Measurements from ENCODE around the gene RUNDC1. TPM values are rescaled to one million over a fixed set of nuclear protein-coding genes. Genes with fewer than 3 reads are reported as not detected.

Gene RUNDC1
- total RNA-seq, 4 donors from 2014 or later = 18.1 to 43.8 (median 27.8) TPM

GRCh38 chr17:43025290-43025657, 44.9 kb downstream of the RUNDC1 start:
- peaks cover 6 to 25% (median 18%) of the 10 kb centered on the region in 4 donors for H3K4me1 ChIP-seq
- peak overlapping the region; percentile 67 to 86 (median 74) for H3K27ac ChIP-seq
- H3K36me3 ChIP-seq = no peaks in the 10 kb centered on the region
- in situ Hi-C loops (cut with MboI; ENCODE audit: low pct_ligation_motif_present in 1 of 4, low pct_unique_long_range_greater_than_20kb in 1 of 4, low sequenced_read_pairs in 3 of 4) = loop anchor here in 1 of 4 donors (25.0 kb wide), 1 partner anchor 312 kb away; no protein-coding TSS in a partner anchor
- TF ChIP-seq EP300 (IDR thresholded peaks at IDR 0.05; ENCODE audit: low read depth) (no peak), POLR2A (IDR thresholded peaks at IDR 0.05) (no peak), POLR2AphosphoS5 (IDR thresholded peaks at IDR 0.05) (no peak), CTCF (IDR thresholded peaks at IDR 0.05) (no peak)
- H3K4me3 ChIP-seq = peak overlapping the region; percentile 35 to 57 (median 43)
- peaks cover 3% of the 10 kb centered on the region for H3K27me3 ChIP-seq
- DNase-seq = no peak
- intact Hi-C loops (cut with DNase I; ENCODE audit: low total_unique reads) = no loop called here
- WGBS, 2 donors (ENCODE audit: low coverage in 1 of 2) = 10% methylated on average over 26 of the region's 27 CpGs; no CpG with 5 or more reads in 1 of the 2 donors
- H3K9me3 ChIP-seq = no peaks in the 10 kb centered on the region

- Histone ChIP-seq H3K4me3 (no peak overlapping the region), H3K27ac (peak overlapping the region in 3 of 4 donors; percentile 67 to 86 (median 80)), H3K36me3 (no peaks in the 10 kb centered on the region)
Observed at GRCh38 chr17:43025766-43026537, 45.6 kb downstream of the RUNDC1 start.

GRCh38 chr17:43026595-43026994, 46.2 kb downstream of the RUNDC1 start:
- intact Hi-C loops (cut with DNase I; ENCODE audit: low total_unique reads) = no loop called here
- WGBS, 2 donors (ENCODE audit: low coverage in 1 of 2) = 65 to 81% methylated on average over 5 of the region's 5 CpGs
- no peak for TF ChIP-seq CTCF (IDR thresholded peaks at IDR 0.05)
- no peak for TF ChIP-seq EP300 (IDR thresholded peaks at IDR 0.05; ENCODE audit: low read depth)
- TF ChIP-seq POLR2A (IDR thresholded peaks at IDR 0.05) = no peak
- no peak for TF ChIP-seq POLR2AphosphoS5 (IDR thresholded peaks at IDR 0.05)
- peaks cover 3% of the 10 kb centered on the region for H3K27me3 ChIP-seq
- H3K4me3 ChIP-seq = no peak overlapping the region
- DNase-seq = no peak
- in situ Hi-C loops (cut with MboI; ENCODE audit: low pct_ligation_motif_present in 1 of 4, low pct_unique_long_range_greater_than_20kb in 1 of 4, low sequenced_read_pairs in 3 of 4) = loop anchor here in 1 of 4 donors (25.0 kb wide), 1 partner anchor 311 kb away; no protein-coding TSS in a partner anchor
- no peaks in the 10 kb centered on the region for H3K36me3 ChIP-seq
- peaks cover 6 to 18% (median 13%) of the 10 kb centered on the region in 4 donors for H3K4me1 ChIP-seq
- H3K27ac ChIP-seq = no peak overlapping the region
- no peaks in the 10 kb centered on the region for H3K9me3 ChIP-seq

More at GRCh38 chr17:43025766-43026537, 45.6 kb downstream of the RUNDC1 start:
- intact Hi-C loops (cut with DNase I; ENCODE audit: low total_unique reads) (no loop called here), in situ Hi-C loops (cut with MboI; ENCODE audit: low pct_ligation_motif_present in 1 of 4, low pct_unique_long_range_greater_than_20kb in 1 of 4, low sequenced_read_pairs in 3 of 4) (loop anchor here in 1 of 4 donors (25.0 kb wide), 1 partner anchor 311 kb away; no protein-coding TSS in a partner anchor)
- WGBS, 2 donors (ENCODE audit: low coverage in 1 of 2) = 67 to 74% methylated on average over 8 to 16 of the region's 16 CpGs
- no peak for TF ChIP-seq POLR2A (IDR thresholded peaks at IDR 0.05)
- no peak for TF ChIP-seq EP300 (IDR thresholded peaks at IDR 0.05; ENCODE audit: low read depth)
- TF ChIP-seq CTCF (IDR thresholded peaks at IDR 0.05) = no peak
- TF ChIP-seq POLR2AphosphoS5 (IDR thresholded peaks at IDR 0.05) = no peak
- no peaks in the 10 kb centered on the region for H3K9me3 ChIP-seq
- no peak for DNase-seq
- peaks cover 3% of the 10 kb centered on the region for H3K27me3 ChIP-seq
- peaks cover 6 to 21% (median 15%) of the 10 kb centered on the region in 4 donors for H3K4me1 ChIP-seq
